Skeletal muscle tissue (tissue), 1 donor: ENCODE results near the gene CLDN18. TPM values are rescaled to one million over a fixed set of nuclear protein-coding genes. Genes with fewer than 3 reads are reported as not detected.

Experiments used
- total RNA-seq: library from RNA; depleted of rRNA; stranded (reverse); fragments of >200 nt; gene quantifications from one replicate; pipeline ENCODE4 v1.2.3, GENCODE V29; 2014

CLDN18 gene
- total RNA-seq, 1 donor from 2014 or later: under 0.01 TPM

Other genes starting within 250 kb of the CLDN18 start
- not detected for gene SOX14, start 245.8 kb upstream of the CLDN18 start, total RNA-seq
- 13.6 TPM for gene DZIP1L, start 105.4 kb downstream of the CLDN18 start, total RNA-seq
- not detected for gene A4GNT, start 122.2 kb downstream of the CLDN18 start, total RNA-seq
- 17.2 TPM for gene DBR1, start 164.8 kb downstream of the CLDN18 start, total RNA-seq
- gene ARMC8, start 177.1 kb downstream of the CLDN18 start, total RNA-seq: 60.5 TPM